HG03342 (cell line): ENCODE data around the gene CISTR.
"Not testable (repeated sequence)": the region's sequence is repeated elsewhere in the genome, so short reads cannot be mapped to it uniquely, and the experiment has no call there.

ENCODE experiments used
- ATAC-seq: cut with Tn5 transposase; IDR thresholded peaks from one replicate; pipeline ENCODE4 v1.9.1; 2021; ENCODE audit warnings: mild to moderate bottlenecking, moderate library complexity; ENCODE audit not compliant: unreplicated experiment

CISTR gene

DNA sequence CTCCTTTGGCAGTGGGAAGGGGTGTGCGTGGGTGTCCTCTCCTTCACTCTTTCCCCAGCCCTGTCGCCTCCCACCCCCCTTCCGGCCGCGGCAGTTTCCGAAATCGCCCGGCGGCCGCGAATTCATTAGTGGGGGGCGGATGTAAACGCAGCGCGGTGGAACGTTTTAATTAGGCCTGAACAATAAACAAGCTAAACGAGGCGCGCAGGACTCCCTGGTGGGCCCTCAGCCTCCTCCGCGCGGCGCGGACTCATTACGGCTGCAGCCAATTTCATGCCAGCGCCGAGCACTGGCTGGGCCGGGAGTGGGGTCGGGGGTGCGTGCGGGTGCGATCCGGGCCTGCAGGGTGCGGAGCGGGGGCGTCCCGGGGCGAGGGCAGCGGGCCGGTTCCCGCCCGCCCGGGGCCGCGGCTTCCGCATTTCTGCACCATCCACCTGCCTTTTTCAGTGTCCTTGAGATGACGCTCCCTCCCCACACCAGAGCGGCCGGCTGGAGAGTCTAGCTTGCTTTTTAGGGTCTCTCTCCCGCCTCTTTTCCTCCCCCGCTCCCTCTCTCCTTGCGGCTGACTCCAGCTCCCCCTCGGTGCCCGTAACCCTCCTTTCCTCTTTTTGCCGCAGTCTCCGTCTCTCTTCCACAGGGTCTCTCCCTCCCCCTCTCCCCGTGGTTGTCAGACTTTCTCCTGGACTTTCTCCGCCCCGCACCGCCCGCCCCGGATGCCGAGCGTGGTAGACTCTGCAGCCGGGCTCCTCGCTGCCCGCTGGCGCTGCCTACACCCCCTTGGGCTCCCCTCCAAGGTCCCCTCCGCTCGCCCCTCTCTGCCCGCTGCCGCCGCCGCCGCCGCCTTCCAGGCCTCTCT is at the start of gene CISTR:
CISTR (minus strand) TSS at position 644 of the 856 bp plus-strand sequence.
- ATAC-seq, result no peak

DNA sequence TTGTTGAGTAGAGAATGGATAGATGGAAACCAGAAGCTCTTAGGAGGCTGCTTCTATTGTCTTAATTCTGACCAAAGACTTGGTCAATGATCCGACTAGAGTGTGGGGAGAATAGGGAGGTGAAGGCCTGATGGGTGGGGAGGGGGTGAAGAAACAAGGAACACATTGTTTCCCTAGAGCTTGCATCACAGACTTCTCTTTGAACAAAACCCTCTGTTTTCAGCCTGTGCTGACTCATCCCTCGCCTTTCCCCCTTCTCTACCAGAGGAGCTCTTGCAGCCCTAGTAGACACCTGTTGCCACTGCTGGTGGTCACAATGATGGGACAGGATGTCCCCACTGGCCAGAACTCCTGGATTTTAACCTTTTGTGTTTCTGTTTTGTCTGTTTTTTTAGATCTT is 46.8 kb upstream of the CISTR start:
- peak; percentile 75 for ATAC-seq

DNA sequence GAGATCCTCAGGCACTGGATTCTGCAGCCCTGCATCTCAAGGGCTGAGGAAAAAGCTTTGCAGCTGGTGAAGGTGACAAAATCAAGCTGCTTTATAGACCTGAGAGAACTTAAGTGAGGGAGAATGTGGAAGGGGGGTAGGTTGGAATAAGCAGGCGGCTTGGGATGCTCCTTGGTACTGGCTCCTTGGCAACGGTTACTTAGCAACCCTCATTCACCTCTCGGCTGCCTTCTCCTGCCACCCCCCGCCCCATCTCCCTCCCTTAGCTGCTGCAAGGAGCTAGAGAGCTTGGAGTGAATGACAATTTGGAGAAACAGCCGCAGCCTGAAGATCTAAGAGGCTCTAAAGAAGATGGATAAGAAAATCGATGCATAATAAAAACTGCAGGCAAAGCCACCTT is 44.1 kb upstream of the CISTR start:
- ATAC-seq, result no peak

DNA sequence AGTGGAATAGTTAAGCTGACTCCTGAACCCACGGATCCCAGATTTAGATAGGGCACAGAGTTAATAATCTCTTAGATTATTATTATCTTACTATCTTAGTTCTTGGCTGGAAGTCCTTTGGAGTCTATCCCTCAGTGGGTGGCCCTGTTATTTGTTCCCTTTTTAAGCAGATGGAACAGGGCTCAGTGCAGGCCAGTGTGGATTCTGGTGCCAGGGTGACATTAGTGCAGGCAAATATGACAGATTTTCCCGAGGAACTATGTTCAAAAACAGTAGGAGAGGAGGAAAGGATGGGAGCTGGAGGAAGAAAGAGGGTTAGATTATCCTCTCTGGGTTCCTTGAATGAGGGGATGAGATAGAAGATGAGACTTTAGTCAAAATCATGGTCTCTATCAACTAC is 41.4 kb upstream of the CISTR start:
- no peak for ATAC-seq

DNA sequence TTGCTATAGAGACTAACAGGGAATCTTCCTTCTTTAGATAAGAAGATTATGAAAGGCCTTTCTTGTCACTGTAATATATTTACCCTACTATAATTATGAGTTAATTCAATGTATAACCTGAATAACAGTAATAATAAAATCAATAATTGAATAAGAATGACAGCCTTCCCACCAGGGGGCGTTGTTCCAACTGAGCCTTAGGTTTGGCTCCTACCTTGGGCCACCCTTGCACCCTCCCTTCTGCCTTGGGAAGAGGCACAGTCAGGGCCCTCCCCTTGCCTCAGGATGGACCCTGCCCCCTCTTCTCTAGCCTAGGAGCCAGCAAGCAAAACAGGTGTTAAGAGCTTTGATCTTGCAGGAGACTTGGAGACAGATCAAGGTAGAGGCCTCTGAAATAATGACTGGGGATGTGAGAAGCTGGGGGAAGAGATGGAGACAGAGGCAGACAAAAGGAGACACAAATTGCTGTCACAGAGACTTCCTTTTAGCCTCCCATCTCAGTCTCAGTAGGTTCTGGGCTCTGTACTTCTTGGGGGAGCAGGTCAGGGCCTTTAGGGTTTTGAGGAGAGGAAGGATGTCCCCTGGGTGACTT is 40.1 kb upstream of the CISTR start:
- no peak for ATAC-seq

DNA sequence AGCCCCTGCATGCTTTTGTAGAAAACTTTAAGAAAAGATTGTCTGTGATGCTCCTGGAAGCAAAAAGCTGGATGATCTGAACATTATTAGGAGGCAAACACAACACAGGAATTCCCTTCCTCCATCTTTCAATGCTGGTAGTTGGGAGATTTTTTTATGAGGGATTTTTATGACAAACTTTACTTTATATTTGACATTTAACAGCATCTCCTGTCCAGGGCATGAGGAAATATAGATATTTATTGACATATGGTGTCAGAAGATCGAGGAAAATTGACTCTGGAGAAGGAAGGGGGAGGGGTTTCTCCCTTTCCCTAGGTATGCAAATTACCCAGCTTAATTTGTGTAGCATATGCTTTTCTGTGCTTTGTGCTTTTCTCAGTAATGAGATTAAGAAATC is 37.8 kb upstream of the CISTR start:
- no peak for ATAC-seq

DNA sequence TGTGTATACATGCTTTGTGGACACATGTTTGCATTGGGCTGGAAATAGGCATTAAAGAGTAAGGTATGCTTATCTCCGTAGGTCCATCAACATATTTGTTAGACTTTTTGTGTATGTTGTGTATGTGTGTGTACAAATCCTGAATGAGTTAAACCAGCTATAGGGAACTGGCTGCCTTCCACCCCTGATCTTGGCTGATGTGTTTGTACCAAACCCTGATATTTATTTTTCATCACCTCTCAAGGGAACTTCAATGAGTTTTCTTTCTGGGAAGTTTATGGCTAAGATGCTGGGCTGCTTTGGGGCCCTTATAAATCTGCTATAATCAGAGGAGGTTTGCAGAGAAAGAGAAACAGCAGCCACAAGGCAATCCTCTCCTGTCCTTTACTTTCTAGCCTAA is 37.1 kb upstream of the CISTR start:
- ATAC-seq, result no peak

DNA sequence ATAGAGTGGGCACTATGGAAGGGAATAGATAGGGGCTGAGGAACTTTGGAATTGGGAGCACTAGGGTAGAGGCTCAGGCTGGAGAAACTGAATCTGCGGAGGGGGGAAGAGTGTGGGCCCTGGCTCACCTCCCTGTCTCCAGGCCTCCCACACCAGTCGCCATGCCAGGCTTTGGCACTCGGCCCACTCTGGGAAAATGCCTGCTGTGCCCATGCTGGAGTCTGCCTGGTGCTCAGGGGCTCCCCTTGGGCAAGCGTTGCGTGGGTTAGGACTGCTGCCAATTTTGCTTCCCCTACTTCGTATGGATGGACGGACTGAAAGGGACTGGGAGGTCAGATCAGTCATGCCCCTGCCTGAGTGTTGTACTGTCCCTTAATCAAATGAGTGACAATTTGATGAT is 34.6 kb upstream of the CISTR start:
- ATAC-seq, result no peak

DNA sequence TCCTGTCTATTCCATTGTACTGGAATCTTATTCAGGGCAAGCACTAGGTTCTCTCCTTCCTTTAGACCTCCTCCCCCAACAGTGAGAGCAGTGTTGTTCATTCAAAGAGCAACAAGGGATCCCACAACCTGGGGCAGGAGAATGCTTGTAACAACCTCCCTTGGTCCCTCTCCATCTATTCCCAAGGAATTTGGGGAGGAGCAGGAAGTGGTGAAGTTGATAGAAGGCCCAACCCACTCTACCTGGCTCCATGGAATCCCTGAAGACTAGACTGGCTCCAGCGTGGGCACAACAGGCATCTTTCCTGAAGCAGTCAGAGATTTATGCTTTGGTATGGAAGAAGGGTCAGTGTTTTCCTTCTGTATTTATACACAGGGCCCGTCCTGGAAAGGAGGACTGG is 33.4 kb upstream of the CISTR start:
- ATAC-seq, result no peak

DNA sequence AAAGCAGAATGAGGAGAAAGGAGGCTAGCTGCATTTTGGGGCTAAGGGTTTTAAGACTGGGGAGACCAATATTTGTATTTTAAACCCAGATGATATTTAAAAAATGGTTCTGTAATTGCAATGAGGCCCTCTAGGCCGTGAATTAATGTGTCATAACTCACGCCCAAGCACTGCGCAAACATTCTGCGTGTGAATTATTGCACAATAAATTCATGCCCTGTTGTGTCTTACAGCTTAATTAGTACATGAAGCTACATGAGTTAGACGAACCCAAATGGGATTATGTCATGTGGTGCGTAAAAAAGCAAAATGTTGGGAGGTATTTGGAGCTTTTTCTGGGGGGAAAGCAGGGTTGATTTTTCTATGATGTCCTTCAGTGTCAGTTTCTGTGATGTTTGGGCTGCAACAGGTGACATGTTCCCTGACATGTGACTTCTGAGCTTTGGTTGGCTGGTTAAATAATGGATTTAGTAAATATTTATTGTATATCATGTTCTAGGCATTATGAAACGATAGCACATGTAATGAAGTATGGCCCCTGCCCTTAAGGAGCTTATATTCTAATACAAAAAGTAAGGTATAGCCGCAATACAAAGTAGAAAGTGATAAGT is 30.4 kb upstream of the CISTR start:
- no peak for ATAC-seq

DNA sequence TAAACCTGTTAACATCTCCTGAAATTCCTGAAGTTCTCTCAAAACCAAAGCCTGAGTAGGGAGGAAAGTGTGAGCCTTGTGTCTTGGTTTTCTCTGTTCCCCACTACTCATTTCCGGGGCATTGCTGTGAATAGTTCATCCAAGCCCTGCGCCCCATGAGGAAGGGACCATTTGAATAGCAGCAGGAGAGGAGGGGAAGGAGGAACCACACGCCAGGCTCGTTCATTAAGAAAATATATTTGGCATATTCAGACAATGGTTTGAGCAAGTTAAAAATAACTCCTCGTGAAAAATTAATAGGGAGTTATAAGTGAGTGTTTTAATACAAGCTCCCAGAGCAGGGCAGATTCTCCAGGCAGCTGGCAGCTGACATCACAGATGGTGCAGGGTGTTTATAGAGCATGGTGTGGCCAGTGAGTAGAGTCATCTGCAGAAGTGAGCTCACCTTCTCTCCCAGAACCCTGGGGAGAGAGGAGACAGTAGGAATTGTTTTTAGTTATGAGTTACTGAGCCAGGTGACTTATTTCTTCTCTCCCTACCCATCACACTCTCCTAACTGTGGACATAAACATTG is 29.5 kb upstream of the CISTR start:
- no peak for ATAC-seq

DNA sequence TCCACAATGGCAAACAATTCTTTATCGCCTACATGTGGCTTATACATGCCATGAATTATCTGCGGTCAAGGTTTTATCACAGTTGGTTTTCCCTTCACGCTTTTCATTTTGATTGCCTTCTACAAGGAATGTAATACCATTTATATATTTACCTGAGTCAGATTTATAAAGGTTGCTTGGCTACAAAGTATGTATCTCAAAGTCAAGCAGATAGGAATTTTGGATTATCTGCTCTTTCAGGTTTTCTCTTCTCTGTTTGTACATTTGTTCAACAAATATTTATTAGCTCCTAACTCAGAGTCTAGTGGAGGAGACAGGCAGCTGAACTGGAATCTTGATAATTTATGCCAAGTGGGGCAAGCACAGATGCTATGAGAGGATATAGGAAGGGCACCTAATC is 28.5 kb upstream of the CISTR start:
- ATAC-seq, result no peak

DNA sequence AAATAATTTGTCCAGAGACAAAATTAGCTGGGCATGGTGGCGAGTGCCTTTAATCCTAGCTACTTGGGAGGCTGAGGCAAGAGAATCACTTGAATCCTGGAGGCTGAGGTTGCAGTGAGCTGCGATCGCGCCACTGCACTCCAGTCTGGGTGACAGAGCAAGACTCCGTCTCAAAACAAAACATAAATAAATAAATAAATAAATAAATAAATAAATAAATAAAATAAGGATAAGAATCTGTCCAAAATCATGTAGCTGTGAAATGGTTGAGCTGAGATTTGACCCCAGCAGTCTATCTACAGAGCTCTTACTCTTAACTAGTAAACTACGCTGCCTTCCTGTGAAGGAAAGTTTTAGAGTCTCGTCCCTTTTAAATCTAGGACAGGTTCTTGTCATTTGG is 27.9 kb upstream of the CISTR start:
- not testable (repeated sequence) for ATAC-seq

DNA sequence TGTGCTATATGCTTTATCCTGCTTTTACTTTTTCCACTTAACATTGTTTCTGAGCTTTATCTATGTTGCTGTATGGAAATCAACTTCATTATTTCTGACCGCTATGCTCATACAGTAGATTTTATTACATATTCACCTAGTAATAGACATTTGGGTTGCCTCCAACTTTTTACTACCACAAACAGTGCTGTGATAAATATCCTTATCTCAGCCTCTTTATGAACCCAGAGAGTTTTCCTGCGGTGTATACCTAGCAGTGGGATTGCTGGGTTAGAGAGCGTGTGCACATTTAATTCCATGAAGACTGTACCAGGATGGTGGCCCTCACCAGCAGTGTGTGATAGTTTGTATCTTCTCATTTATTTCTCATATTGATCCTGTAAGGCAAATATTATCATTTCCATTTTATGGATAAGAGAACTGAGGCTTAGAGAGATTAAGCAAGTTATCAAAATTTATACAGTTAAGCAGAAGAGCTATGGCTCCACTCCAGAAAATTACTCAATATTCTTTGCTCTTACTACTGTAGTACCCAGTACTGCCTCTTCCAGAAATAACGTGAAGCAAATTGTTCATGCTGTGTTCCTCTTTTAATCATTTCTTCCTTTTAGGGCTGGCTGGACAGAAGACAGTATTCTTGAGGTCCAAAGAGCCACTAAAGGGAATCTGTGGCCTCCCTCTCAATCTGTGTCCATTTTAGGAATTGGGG is 26.3 kb upstream of the CISTR start:
- no peak for ATAC-seq

DNA sequence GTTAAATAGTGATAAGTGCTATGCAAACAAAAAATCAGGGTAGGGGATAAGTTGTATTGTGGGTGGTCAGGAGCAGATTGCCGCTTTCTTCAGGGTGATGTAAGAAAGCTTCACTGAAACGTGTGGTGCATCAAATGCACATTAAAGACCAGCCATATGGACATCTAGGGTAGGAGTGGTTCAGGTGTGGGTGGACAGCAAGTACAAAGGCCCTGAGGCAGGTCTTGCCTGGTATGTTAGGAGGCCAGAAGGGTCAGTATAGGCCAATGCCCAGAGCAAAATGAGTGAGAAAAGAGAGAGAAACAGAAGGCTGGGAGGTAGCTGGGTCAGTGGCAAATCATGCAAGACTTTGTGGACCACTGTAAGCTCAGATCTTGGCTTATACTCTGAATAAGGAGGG is 25.6 kb upstream of the CISTR start:
- no peak for ATAC-seq

DNA sequence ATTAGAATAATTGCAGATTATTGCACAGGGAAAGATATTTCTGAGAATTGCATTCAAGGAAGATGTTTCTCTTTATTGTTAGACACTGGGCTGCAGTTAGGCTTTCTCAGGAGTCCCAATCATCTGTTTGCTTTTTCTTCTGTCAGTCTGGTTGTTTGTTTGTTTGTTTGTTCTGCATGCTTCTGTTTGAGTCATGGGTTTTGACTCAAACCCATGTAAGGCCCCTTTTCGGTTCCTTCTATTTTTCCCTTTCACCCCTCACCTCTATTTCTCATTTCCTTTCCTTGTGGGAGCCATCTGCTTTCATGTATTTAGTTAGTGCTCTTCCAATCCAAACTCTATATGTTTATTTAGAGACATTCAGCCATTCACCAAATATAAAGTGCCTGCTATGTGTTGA is 25.1 kb upstream of the CISTR start:
- ATAC-seq, result no peak

DNA sequence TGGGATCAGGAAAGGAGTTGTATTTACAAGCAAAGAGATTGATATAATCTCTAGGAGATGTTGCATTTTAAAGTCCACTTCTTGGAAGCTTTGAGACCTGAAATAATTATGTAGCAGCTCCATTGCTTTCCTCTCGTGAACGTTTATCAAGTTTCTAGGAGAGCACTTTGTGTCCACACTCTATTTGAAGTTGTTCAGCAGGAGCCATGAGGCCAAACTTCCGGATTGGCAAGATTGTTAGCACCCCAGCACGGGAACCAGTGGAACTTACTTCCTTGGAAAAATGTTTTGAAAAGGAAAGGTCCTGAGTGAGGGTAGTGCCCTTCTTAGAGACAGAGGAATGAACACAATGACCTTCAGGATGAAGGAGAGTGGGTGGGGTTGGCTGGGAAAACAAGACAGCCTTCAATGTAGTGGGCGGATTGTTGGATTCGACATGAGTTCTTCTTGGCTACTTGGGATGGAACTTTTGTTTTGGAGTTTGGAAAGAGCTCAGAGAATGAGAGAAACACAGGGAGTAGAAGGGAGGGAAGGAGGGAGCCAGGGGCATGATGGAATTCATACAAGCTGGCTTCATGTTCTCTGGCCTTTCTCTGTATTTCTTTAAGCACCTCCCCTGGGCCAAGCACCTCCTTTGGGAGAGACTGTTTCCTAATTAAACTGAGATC is 23.8 kb upstream of the CISTR start:
- no peak for ATAC-seq

DNA sequence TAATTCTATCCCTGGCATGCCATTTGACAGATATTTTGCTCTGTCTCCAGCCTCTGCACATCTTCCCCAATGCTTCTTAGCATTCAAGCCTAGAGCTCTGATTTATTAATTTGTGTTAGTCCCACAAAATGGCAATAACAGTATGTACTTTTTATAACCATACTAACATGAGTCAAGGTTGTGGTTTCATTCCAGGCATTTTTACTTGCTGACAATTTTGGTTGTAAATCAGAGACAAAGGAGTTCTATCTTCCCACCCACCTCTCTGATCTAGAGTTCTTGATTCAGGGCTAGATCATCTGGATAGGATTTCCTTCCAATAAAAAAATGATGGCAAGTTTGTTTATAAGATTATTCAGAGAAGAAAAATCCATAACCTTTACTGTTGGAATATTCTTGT is 18.5 kb upstream of the CISTR start:
- ATAC-seq, result no peak

DNA sequence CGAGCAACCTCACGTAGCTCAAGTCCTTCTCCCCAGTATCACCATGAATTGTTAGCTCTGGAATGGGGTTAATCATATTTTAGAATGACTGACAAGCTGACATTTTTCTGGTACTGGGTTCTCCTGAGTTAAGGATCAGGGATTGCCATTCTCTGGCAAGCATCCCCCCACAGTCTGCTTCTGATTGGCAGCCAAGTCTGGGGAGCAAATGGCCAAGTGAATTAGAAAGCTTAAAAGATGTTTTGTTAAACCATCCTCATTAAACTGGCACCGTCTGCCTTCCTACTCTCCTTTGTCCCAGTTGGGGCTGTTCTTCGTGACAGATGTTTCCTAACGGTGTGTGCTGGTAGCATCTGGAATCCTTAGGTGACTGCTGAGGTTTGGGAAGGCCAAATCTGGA is 17.2 kb upstream of the CISTR start:
- no peak for ATAC-seq

DNA sequence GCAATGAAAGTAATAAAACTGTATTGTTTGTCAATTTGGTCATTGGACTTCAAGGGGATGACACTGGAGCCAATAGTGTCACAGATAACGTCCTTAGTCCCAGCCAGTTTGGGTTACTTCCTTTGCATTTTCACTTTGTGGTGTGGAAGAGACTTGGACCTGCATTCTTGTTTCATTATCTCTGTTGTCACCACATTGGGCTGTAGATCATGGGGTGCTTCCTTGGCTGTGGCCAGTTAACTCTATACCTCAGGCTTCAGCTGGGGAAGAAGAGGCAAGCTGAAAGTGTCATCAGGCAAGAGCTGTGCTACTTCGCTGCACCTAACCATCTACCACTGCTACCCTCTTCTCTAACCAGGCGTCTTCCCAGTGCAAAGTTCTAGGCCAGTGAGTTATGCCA is 15.1 kb upstream of the CISTR start:
- ATAC-seq, result no peak

DNA sequence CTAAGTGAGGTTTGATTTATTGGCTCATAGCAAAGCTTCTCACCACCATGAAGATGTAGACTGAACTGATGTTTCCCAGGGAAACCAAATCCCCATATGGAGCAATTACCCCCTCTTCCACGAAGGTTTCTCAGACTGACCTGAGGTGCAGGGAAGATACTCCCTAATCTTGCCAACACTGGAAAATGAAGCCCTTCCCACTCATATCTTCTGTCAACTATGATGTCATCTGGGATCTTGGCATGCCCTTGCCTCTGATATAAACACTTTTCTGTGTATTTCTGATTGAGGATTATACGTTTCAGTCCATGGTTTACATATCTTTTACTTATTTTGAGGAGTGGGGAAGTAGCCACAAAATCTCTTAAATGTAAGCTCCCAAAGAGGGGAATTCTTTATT is 14.1 kb upstream of the CISTR start:
- ATAC-seq, result no peak
